HG03097 (cell line): ENCODE results near the gene PDLIM7.

Source experiments
- ATAC-seq: cut with Tn5 transposase; IDR thresholded peaks from one replicate; pipeline ENCODE4 v1.9.1; 2021; ENCODE audit not compliant: unreplicated experiment, low FRiP score

Gene PDLIM7

GRCh38 chr5:177459819-177460628 is 37.4 kb downstream of the PDLIM7 start:
- ATAC-seq = no peak

DNA sequence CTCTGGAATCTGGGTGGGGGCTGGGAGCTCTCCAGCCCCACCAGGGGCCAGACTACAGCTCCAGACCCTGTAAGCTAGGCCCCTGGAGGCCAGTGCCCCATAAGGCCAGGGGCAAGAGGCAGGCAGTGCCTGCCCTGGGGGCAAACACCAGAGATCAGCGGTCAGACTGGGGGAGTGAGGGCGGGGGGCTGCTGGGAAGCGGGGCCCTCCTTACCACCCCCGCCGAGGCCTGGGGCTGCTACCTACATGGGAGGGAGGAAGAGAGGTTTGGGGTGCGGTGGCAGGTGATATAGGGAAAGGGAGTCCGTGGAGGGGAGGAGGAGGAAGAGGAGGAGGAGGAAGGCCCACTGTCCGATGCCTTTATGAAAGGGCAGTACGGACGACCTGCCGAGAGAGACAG is 38.0 kb downstream of the PDLIM7 start:
- ATAC-seq = no peak

DNA sequence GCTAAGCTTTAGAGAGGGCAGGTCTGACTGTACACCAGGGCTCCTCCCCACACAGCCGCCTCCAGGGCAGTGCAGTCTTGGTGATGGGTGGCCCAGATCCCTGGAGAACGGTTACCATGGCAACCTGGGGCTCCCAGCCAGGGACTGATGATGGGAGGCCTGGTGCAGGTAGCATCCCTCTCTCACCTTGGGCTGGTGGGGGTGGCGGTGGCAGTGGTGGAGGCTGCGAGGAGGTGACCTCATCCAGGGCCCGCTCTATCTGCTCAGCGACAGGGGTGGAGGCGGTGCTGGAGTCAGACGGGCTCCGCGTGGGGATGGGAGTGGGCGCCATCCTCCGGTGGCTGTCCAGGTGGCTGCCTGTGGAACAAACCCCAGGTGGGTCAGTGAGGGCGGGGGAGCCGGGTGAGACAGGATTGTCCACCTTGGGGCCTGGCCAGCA is 38.5 kb downstream of the PDLIM7 start:
- no peak for ATAC-seq

DNA sequence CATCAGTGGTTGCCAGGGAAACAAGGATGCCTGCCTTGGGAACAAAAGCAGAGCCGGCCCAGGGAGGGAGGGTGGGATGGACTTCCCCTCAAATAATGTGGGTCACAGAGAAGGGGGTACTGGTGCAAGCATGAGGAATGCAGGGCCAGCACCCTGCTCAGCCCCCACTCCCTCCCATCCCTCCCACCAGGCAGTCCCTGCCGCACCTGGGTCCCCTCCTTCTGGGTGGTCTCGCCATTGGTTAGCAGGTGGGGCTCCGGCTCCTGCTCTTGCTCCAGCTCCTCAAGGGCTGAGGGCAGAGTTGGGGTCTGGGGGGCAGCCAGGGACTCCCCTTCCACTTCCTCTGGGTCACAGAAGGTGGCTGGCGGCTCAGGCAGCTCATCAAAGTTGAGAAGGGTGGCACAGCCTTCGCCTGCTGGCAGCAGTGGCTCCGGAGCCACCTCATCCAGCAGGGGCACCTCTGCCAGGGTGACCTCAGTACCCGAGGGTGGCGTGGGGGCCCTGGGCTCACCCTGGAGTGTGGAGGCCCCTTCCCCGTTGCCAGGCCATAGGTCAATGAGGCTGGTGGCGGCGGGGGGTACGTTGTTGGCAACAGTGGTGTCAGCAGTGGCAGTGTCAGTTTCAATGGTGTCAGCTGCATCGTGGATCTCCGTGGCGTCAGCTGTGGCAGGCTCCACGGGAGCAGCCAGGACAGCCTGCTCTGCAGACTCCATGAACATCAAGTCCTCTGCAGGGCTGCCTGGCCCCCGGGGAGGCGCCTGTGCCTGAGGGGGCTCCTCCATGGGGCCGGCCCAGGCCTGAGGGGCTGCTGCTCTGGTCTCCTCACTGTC is 39.3 kb downstream of the PDLIM7 start:
- no peak for ATAC-seq

DNA sequence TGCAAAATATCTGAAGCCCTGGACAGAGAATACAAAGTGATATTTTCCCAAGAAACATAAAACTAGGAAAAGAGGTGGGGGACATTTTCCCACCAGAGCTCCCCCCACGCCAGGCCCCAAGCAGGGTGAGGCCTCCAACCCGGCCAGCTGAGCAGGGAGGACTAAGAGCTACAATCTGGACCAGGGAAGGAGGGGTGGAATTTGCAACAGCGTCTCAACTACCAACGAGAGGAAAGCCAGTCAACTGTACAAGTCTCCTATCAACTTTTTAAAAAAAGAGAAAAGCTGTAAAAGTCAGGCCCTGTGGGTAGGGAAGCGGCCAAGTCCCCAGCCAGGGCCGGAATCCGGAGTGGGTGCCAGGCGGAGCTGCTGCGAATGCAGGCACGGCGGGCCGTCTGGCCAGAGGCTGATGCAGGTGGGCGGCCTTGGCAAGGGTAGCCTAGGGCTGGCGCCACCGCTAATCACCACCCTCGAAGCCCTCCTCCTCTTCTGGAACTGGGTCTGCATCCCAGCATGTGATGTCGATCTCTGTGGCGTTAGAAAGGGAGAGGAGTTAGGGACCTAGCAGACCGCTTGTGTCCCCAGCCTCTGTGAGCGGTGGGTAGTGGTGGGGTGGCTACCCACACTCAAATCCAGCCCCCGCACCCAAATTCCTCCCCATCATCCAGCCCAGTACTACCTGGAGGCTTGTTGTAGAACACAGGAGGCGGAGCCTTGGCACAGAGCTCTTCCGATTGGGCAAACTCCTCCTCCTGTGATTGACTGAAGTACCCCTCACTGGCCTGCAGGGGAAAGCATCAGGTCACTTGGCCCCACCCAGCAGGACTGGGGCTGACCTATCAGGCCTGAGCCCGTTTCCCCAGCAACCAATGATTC is 40.2 kb downstream of the PDLIM7 start:
- ATAC-seq = peak; percentile 29

DNA sequence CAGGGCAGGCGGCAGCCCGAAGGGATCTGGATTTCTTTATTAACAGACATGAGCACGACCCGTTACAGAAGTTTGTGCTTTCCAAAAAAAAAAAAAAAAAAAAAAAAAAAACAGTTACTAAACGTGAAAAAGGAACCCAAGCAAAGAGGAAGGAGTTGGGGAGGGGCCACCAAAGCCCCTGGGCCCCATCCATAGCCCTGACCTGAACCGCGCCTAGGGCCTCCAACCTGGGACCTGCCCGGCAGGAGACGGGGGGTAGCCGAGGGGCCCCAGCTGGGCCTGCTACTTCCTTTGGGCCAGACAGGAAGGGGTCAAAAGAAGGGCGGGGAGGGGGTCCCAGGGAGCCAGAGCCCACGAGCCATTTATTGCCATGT is 40.8 kb downstream of the PDLIM7 start:
- ATAC-seq = no peak

GRCh38 chr5:177455661-177456590 is 41.5 kb downstream of the PDLIM7 start:
- ATAC-seq = no peak

DNA sequence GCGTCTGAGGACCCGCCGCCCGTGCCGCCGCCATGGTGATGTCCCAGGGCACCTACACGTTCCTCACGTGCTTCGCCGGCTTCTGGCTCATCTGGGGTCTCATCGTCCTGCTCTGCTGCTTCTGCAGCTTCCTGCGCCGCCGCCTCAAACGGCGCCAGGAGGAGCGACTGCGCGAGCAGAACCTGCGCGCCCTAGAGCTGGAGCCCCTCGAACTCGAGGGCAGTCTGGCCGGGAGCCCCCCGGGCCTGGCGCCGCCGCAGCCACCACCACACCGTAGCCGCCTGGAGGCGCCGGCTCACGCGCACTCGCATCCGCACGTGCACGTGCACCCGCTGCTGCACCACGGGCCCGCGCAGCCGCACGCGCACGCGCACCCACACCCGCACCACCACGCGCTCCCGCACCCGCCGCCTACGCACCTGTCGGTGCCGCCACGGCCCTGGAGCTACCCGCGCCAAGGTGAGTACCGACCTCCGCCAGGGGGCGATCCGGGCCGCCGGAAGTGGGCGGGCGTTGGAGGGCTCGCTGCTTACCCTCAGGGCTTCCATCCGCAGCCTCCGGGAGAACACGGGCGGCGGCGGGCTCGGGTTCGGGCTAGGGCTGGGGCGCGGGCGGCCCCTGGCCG is 42.3 kb downstream of the PDLIM7 start:
- ATAC-seq = peak; percentile 52

GRCh38 chr5:177454397-177455035 is 42.9 kb downstream of the PDLIM7 start:
- peak; percentile 43 for ATAC-seq

DNA sequence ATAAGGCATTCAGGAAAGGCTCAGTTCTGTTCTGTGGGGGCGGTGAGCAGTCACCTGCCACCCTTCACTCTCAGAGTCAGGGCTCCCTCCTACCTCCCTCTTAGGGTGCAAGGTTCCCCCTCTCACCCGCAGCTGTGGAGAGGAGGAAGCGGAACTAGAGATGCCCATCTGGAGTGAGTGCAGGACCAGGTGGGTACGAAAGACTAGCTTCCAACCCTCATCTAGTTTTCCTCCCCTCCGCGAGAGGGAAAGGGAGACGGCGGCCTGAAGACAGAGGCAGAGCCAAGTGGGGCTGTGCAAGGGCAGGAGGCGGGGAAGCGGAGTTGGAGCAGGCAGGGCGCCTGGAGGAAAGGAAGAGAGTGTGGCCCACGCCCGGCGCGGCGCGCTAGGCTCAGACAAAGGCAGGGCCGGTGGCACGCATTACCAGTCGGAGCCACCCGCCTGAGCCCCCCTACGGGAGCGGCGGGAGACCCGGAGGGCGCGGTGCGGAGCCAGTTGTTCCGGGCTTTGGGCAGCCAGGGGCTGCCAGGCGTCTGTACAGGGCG is 43.5 kb downstream of the PDLIM7 start:
- peak; percentile 1 for ATAC-seq

GRCh38 chr5:177452688-177453638 is 44.4 kb downstream of the PDLIM7 start:
- no peak for ATAC-seq

DNA sequence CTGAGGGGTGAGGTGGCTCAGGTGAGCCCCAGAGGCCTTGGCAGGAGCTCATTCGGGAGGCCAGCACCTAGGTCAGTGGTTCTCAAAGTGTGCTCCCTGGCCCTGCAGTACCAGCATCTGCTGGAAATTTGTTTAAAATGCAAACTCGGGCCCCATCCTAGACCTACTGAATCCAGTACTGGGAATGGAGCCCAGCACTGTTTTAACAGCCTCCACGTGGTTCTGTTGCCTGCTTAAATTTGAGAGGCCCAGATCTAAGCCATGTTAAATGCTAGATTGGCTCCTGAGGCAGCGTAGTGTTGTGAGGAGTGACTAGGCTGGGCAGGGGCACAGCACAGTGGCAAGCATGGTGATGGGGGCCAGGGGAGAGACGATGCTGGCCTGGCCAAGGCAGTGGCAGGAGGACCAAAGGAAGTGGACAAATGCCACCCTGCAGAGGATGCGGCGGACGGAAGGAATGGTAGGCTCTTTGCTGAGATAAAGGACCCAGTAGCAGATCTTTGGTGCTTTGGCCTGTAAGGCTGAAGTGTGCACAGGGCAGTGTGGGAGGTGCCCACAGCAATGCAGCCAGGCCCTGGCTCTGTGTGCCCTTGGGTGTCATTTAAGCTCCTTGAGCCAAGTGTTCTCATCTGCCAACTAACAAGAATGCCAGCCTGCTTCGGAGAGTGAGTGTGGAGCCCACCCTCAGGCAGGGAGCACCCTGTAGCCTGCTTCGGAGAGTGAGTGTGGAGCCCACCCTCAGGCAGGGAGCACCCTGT is 46.6 kb downstream of the PDLIM7 start:
- no peak for ATAC-seq

- ATAC-seq = no peak
Observed at GRCh38 chr5:177449140-177450061, 48.0 kb downstream of the PDLIM7 start.

- ATAC-seq = no peak
Observed at GRCh38 chr5:177448244-177448950, 49.0 kb downstream of the PDLIM7 start.

- no peak for ATAC-seq
Observed at GRCh38 chr5:177447611-177448243, 49.7 kb downstream of the PDLIM7 start.
